Liver (tissue), 9 donors: ENCODE data around the gene CD226. TPM values are rescaled to one million over a fixed set of nuclear protein-coding genes. Genes with fewer than 3 reads are reported as not detected.
"Not testable (repeated sequence)": the region's sequence is repeated elsewhere in the genome, so short reads cannot be mapped to it uniquely, and the experiment has no call there.

Experiments
- DNase-seq: peaks from one replicate; pipeline ENCODE4 v3.0.0-alpha.2; 2017; ENCODE audit warnings: low spot score
- H3K27ac ChIP-seq, 2 donors: one replicate each; pipeline ENCODE4 v1.7.0; 2013; ENCODE audit warnings: inconsistent platforms in 2 of 2, low read length in 2 of 2, control low read depth in 1 of 2, low read depth in 1 of 2, mild to moderate bottlenecking in 1 of 2
- H3K27me3 ChIP-seq, 4 donors: one replicate each; pipeline versions ENCODE4 v1.6.1 to v1.7.0; 2013; ENCODE audit warnings: low read length in 3 of 4, inconsistent platforms in 1 of 4, mild to moderate bottlenecking in 1 of 4, moderate library complexity in 1 of 4; ENCODE audit not compliant: control insufficient read depth in 4 of 4, insufficient read depth in 4 of 4
- H3K36me3 ChIP-seq, 4 donors: one replicate each; pipeline versions ENCODE4 v1.6.1 to v1.7.0; 2013; ENCODE audit warnings: low read length in 3 of 4, mild to moderate bottlenecking in 3 of 4, low read depth in 1 of 4, moderate library complexity in 1 of 4; ENCODE audit not compliant: control insufficient read depth in 4 of 4, insufficient read depth in 3 of 4
- H3K4me1 ChIP-seq, 4 donors: one replicate each; pipeline versions ENCODE4 v1.6.1 to v1.7.0; 2013; ENCODE audit warnings: low read length in 3 of 4, mild to moderate bottlenecking in 3 of 4, moderate library complexity in 1 of 4; ENCODE audit not compliant: control insufficient read depth in 4 of 4, insufficient read depth in 4 of 4
- H3K4me3 ChIP-seq, 3 donors: one replicate each; pipeline versions ENCODE4 v1.6.1 to v1.7.0; 2013; ENCODE audit warnings: low read length in 3 of 3, control low read depth in 1 of 3, low read depth in 1 of 3, mild to moderate bottlenecking in 1 of 3
- H3K9ac ChIP-seq, 2 donors: one replicate each; pipeline ENCODE4 v1.7.0; 2013; ENCODE audit warnings: low read length in 2 of 2, mild to moderate bottlenecking in 2 of 2, moderate library complexity in 2 of 2, control low read depth in 1 of 2, low read depth in 1 of 2
- H3K9me3 ChIP-seq, 4 donors: one replicate each; pipeline versions ENCODE4 v1.6.1 to v1.7.0; 2013; ENCODE audit warnings: low read length in 3 of 4; ENCODE audit not compliant: control insufficient read depth in 4 of 4
- EGR1 ChIP-seq, 2 donors: IDR thresholded peaks; 2 replicates each; pipeline ENCODE4 v1.6.1; 2016 to 2018; ENCODE audit warnings: antibody characterized with exemption in 2 of 2, low read depth in 2 of 2
- FOXA1 ChIP-seq: IDR thresholded peaks from 2 replicates; pipeline ENCODE4 v1.6.1; 2016; ENCODE audit warnings: antibody characterized with exemption
- FOXA2 ChIP-seq: IDR thresholded peaks from 2 replicates; pipeline ENCODE4 v1.6.1; 2016; ENCODE audit warnings: antibody characterized with exemption
- HNF4G ChIP-seq: IDR thresholded peaks from 2 replicates; pipeline ENCODE4 v1.6.1; 2016; ENCODE audit warnings: antibody characterized with exemption
- NR2F2 ChIP-seq: IDR thresholded peaks from 2 replicates; pipeline ENCODE4 v1.6.1; 2016; ENCODE audit warnings: antibody characterized with exemption
- RAD21 ChIP-seq, 2 donors: IDR thresholded peaks; 2 replicates each; pipeline ENCODE4 v1.6.1; 2016; ENCODE audit warnings: antibody characterized with exemption in 2 of 2, mild to moderate bottlenecking in 2 of 2
- REST ChIP-seq: IDR thresholded peaks from 2 replicates; pipeline ENCODE4 v1.6.1; 2016; ENCODE audit warnings: antibody characterized with exemption, mild to moderate bottlenecking
- SP1 ChIP-seq: IDR thresholded peaks from 2 replicates; pipeline ENCODE4 v1.6.1; 2018; ENCODE audit warnings: antibody characterized with exemption, mild to moderate bottlenecking
- YY1 ChIP-seq: IDR thresholded peaks from 2 replicates; pipeline ENCODE4 v1.6.1; 2016; ENCODE audit warnings: antibody characterized with exemption, mild to moderate bottlenecking
- WGBS: extraction: QIAGEN DNeasy Blood & Tissue Kit; methylation state at CpG from one replicate; pipeline ENCODE4 v1.1.7; 2013; 5-methylcytosine and 5-hydroxymethylcytosine counted together
- polyA plus RNA-seq, 2 donors: library from polyadenylated mRNA; stranded (reverse) in 1 of 2; unstranded in 1 of 2; fragments of 200-250 nt in 1 of 2; fragments of >200 nt in 1 of 2; fragmentation: Nextera tagmentation in 1 of 2; extraction: Ambion mirVana in 1 of 2; gene quantifications; one replicate each; pipeline versions ENCODE4 v1.2.1 to v1.2.3, GENCODE V29; 2013 to 2015
- total RNA-seq, 2 donors: library from RNA; depleted of rRNA; stranded (reverse); fragments of >200 nt; gene quantifications; one replicate each; pipeline ENCODE4 v1.2.3, GENCODE V29; 2014
- TF ChIP-seq, protein P1 (sequence below): fragments of 150-350 bp; IDR thresholded peaks from 2 replicates; pipeline ENCODE4 v1.5.1; 2017; ENCODE audit warnings: improper control_type of control experiment, low read depth, low read length; ENCODE audit not compliant: missing input control
- TF ChIP-seq, protein P2 (sequence below): IDR thresholded peaks from 2 replicates; pipeline ENCODE4 v1.6.1; 2016; ENCODE audit warnings: antibody characterized with exemption
- donor health status: healthy.
- donor health status: healthy.
- donor health status: healthy.
- donor health status: healthy.
- donor health status: healthy.

Gene CD226
- total and polyA plus RNA-seq, 4 donors = 0.50 to 5.2 (median 3.0) TPM

DNA sequence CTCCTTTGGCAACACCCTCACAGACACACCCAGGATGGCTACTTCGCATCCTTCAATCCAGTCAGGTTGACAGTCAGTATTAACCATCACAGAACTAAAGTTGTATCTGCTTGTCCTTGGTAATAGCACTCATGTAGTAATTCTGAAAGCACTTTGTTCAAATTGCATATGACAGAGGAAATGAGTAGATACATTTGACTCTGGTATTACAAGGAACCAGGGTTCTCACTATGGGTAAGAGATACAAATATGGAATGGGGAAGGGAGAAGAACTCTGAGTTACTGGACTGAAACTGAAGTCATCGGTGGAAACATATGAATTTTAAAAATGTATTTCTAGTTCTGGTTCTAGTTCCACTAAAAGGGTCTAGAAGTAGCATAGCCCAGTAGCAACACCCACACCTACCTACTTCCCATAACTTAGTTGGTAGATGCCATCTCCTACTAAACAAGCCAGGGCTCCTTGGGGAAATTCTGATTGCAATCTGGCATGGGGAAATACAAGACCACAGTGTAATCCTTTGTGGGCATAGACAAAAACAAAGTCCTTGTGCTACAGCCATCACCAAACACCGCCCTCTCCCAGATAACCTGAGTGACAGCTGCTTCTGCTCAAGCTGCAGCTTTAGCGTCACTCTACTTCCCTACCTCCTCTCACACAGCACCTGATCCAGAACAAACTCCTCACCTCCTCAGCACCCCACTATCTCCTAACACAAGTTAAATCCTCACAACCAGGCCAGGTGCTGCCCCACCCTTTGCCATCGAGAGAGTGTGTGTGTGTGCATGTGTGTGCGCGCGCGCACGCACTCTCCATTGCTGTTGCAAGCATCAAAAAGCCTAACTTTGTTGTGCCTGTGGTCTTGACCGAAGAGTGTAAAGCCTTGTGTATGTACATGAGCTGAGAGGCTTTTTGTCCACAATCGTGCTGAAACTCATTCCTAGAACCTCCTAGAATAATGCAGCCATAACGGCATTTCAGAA lies 31.4 kb upstream of the CD226 start (continued):
- no peak for TF ChIP-seq REST
- no peak for TF ChIP-seq SP1
- TF ChIP-seq RAD21 (IDR thresholded peaks at IDR 0.05) = no peak

GRCh38 chr18:69975294-69975693 lies 27.6 kb upstream of the CD226 start:
- not testable (repeated sequence) for H3K4me3 ChIP-seq, H3K27ac ChIP-seq, H3K9ac ChIP-seq, H3K4me1 ChIP-seq, DNase-seq, H3K27me3 ChIP-seq, H3K36me3 ChIP-seq
- 93% methylated on average over 4 of the region's 4 CpGs for WGBS
- peaks cover 2 to 15% (median 8%) of the 10 kb centered on the region in 4 donors for H3K9me3 ChIP-seq

DNA sequence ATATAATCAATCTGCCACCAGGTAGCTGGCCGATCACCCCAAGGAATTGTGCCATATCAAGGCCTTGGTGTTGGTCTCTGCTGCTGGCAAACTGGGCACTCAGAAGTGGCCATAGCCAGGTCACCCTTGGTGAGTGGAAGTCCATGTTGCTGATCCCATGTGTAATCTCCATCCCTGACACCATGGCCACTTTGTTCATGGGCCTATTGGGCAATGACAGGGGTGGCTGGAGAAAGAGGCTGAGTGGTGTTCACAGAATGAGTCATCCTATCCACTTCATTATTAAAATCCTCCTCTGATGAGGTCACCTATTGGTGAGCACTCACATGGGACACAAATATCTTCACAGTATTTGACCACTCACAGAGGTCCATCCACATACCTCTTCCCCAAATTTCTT lies 26.7 kb upstream of the CD226 start:
- DNase-seq = no peak
- no peak overlapping the region for H3K27ac ChIP-seq
- H3K9ac ChIP-seq = no peak overlapping the region
- no peak overlapping the region for H3K4me3 ChIP-seq
- no peak for TF ChIP-seq EGR1 (IDR thresholded peaks at IDR 0.05; ENCODE audit: low read depth in 2 of 2)
- TF ChIP-seq, protein P1, sequence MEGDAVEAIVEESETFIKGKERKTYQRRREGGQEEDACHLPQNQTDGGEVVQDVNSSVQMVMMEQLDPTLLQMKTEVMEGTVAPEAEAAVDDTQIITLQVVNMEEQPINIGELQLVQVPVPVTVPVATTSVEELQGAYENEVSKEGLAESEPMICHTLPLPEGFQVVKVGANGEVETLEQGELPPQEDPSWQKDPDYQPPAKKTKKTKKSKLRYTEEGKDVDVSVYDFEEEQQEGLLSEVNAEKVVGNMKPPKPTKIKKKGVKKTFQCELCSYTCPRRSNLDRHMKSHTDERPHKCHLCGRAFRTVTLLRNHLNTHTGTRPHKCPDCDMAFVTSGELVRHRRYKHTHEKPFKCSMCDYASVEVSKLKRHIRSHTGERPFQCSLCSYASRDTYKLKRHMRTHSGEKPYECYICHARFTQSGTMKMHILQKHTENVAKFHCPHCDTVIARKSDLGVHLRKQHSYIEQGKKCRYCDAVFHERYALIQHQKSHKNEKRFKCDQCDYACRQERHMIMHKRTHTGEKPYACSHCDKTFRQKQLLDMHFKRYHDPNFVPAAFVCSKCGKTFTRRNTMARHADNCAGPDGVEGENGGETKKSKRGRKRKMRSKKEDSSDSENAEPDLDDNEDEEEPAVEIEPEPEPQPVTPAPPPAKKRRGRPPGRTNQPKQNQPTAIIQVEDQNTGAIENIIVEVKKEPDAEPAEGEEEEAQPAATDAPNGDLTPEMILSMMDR = no peak
- TF ChIP-seq, protein P2, sequence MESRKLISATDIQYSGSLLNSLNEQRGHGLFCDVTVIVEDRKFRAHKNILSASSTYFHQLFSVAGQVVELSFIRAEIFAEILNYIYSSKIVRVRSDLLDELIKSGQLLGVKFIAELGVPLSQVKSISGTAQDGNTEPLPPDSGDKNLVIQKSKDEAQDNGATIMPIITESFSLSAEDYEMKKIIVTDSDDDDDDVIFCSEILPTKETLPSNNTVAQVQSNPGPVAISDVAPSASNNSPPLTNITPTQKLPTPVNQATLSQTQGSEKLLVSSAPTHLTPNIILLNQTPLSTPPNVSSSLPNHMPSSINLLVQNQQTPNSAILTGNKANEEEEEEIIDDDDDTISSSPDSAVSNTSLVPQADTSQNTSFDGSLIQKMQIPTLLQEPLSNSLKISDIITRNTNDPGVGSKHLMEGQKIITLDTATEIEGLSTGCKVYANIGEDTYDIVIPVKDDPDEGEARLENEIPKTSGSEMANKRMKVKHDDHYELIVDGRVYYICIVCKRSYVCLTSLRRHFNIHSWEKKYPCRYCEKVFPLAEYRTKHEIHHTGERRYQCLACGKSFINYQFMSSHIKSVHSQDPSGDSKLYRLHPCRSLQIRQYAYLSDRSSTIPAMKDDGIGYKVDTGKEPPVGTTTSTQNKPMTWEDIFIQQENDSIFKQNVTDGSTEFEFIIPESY = no peak
- no peak for TF ChIP-seq YY1
- no peak for TF ChIP-seq HNF4G
- no peak for TF ChIP-seq FOXA2
- TF ChIP-seq FOXA1 = no peak
- TF ChIP-seq SP1 = no peak
- no peak for TF ChIP-seq NR2F2
- peaks cover 0 to 5% (median 1%) of the 10 kb centered on the region in 4 donors for H3K36me3 ChIP-seq
- H3K27me3 ChIP-seq = no peaks in the 10 kb centered on the region
- WGBS = 49% methylated on average over 1 of the region's 1 CpG
- no peaks in the 10 kb centered on the region for H3K4me1 ChIP-seq
- H3K9me3 ChIP-seq = peaks cover 2 to 15% (median 8%) of the 10 kb centered on the region in 4 donors
